H1 (cell line): ENCODE data around the gene SLX4IP. TPM values are rescaled to one million over a fixed set of nuclear protein-coding genes. Genes with fewer than 3 reads are reported as not detected.

Experiments used
- KDM1A ChIP-seq: fragments of 200-600, 300-600 bp; sonication (generic); IDR thresholded peaks from 2 replicates; pipeline ENCODE4 v1.7.1; 2016; ENCODE audit warnings: mild to moderate bottlenecking, low read length, borderline replicate concordance
- RBBP5 ChIP-seq: IDR thresholded peaks from 2 replicates; pipeline ENCODE4 v1.7.1; 2012; ENCODE audit warnings: low read depth, mild to moderate bottlenecking, inconsistent platforms, low read length, moderate library complexity, borderline replicate concordance
- polyA plus RNA-seq, 7 experiments: library from polyadenylated mRNA; depleted of rRNA in 3 of 7; stranded (reverse) in 5 of 7; unstranded in 2 of 7; fragments of >200 nt in 5 of 7; fragments of 200-250 nt in 2 of 7; gene quantifications; 1 replicate in 5 of 7; 2 replicates in 1 of 7; 4 replicates in 1 of 7; pipeline versions ENCODE4 v1.2.1 to v1.2.3, GENCODE V29; 2011 to 2013; ENCODE audit warnings: missing spikeins in 2 of 7, mixed read lengths in 2 of 7
- total RNA-seq: library from RNA; stranded (reverse); fragmentation: NEBNext Ultra II Directional; extraction: Animal tissue kit (Norgen Biotek cat#: 25700); gene quantifications from 2 replicates; pipeline ENCODE4 v1.2.1, GENCODE V29; 2021

Gene SLX4IP
- total and polyA plus RNA-seq, 2 of the 8 experiments (the other 6 are each of a cell fraction or from before 2014, with no cell fraction given), result 2.4 to 8.7 TPM

- TF ChIP-seq RBBP5 (no peak), KDM1A (no peak)
Measured at GRCh38 chr20:10483691-10484090, 48.6 kb downstream of the SLX4IP start (continued).
